ENCODE measurements around the gene ATN1. TPM values are rescaled to one million over a fixed set of nuclear protein-coding genes. Genes with fewer than 3 reads are reported as not detected.

Gene ATN1
- total and polyA plus RNA-seq, 2 of the 8 experiments (the other 6 are each of a cell fraction or from before 2014, with no cell fraction given), result 20.6 to 73.4 TPM

GRCh38 chr12:6923003-6923732 lies 4.6 kb upstream of the ATN1 start (continued):
- TF ChIP-seq, protein P1, sequence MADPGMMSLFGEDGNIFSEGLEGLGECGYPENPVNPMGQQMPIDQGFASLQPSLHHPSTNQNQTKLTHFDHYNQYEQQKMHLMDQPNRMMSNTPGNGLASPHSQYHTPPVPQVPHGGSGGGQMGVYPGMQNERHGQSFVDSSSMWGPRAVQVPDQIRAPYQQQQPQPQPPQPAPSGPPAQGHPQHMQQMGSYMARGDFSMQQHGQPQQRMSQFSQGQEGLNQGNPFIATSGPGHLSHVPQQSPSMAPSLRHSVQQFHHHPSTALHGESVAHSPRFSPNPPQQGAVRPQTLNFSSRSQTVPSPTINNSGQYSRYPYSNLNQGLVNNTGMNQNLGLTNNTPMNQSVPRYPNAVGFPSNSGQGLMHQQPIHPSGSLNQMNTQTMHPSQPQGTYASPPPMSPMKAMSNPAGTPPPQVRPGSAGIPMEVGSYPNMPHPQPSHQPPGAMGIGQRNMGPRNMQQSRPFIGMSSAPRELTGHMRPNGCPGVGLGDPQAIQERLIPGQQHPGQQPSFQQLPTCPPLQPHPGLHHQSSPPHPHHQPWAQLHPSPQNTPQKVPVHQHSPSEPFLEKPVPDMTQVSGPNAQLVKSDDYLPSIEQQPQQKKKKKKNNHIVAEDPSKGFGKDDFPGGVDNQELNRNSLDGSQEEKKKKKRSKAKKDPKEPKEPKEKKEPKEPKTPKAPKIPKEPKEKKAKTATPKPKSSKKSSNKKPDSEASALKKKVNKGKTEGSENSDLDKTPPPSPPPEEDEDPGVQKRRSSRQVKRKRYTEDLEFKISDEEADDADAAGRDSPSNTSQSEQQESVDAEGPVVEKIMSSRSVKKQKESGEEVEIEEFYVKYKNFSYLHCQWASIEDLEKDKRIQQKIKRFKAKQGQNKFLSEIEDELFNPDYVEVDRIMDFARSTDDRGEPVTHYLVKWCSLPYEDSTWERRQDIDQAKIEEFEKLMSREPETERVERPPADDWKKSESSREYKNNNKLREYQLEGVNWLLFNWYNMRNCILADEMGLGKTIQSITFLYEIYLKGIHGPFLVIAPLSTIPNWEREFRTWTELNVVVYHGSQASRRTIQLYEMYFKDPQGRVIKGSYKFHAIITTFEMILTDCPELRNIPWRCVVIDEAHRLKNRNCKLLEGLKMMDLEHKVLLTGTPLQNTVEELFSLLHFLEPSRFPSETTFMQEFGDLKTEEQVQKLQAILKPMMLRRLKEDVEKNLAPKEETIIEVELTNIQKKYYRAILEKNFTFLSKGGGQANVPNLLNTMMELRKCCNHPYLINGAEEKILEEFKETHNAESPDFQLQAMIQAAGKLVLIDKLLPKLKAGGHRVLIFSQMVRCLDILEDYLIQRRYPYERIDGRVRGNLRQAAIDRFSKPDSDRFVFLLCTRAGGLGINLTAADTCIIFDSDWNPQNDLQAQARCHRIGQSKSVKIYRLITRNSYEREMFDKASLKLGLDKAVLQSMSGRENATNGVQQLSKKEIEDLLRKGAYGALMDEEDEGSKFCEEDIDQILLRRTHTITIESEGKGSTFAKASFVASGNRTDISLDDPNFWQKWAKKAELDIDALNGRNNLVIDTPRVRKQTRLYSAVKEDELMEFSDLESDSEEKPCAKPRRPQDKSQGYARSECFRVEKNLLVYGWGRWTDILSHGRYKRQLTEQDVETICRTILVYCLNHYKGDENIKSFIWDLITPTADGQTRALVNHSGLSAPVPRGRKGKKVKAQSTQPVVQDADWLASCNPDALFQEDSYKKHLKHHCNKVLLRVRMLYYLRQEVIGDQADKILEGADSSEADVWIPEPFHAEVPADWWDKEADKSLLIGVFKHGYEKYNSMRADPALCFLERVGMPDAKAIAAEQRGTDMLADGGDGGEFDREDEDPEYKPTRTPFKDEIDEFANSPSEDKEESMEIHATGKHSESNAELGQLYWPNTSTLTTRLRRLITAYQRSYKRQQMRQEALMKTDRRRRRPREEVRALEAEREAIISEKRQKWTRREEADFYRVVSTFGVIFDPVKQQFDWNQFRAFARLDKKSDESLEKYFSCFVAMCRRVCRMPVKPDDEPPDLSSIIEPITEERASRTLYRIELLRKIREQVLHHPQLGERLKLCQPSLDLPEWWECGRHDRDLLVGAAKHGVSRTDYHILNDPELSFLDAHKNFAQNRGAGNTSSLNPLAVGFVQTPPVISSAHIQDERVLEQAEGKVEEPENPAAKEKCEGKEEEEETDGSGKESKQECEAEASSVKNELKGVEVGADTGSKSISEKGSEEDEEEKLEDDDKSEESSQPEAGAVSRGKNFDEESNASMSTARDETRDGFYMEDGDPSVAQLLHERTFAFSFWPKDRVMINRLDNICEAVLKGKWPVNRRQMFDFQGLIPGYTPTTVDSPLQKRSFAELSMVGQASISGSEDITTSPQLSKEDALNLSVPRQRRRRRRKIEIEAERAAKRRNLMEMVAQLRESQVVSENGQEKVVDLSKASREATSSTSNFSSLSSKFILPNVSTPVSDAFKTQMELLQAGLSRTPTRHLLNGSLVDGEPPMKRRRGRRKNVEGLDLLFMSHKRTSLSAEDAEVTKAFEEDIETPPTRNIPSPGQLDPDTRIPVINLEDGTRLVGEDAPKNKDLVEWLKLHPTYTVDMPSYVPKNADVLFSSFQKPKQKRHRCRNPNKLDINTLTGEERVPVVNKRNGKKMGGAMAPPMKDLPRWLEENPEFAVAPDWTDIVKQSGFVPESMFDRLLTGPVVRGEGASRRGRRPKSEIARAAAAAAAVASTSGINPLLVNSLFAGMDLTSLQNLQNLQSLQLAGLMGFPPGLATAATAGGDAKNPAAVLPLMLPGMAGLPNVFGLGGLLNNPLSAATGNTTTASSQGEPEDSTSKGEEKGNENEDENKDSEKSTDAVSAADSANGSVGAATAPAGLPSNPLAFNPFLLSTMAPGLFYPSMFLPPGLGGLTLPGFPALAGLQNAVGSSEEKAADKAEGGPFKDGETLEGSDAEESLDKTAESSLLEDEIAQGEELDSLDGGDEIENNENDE (IDR thresholded peaks at IDR 0.05; ENCODE audit: insufficient replicate concordance, low read length), result no peak
- no peak for TF ChIP-seq NRF1 (IDR thresholded peaks at IDR 0.05; ENCODE audit: low read depth, low read length)

Measured in H1 (cell line).